GM12801 (cell line): Measurements from ENCODE around the gene GRAMD4.

Source experiments
- CTCF ChIP-seq: IDR thresholded peaks from one replicate; pipeline ENCODE4 v1.5.1; 2011; ENCODE audit warnings: control low read depth; ENCODE audit not compliant: insufficient read length; ENCODE audit errors: extremely low read depth

The GRAMD4 gene

GRCh38 chr22:46684706-46685105 lies 64.5 kb downstream of the GRAMD4 start:
- no peak for TF ChIP-seq CTCF

GRCh38 chr22:46686221-46687047 lies 66.2 kb downstream of the GRAMD4 start:
- TF ChIP-seq CTCF, result no peak

- TF ChIP-seq CTCF, result no peak
Observed at GRCh38 chr22:46687048-46687444, 66.9 kb downstream of the GRAMD4 start.

DNA sequence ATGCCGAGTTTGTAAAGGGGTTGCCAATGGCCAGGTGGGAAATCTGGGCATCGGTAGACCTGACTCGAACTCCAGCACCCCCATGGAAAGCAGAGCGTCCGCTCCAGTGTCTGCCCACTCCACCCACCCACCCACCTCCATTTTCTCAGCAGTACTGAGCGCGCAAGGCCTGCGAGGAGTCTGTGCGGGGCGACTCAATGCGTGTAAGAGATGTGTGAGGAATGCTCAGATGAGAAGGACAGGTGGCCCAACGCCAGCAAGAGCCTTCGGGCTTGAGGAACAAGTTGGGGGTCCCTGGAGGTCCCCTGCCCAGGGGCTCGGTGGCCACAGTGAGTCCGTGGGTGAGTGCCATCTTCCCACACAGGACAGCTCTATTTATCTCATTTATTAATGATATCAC lies 67.3 kb downstream of the GRAMD4 start:
- TF ChIP-seq CTCF, result no peak

- no peak for TF ChIP-seq CTCF
Observed at GRCh38 chr22:46688949-46689348, 68.8 kb downstream of the GRAMD4 start.

DNA sequence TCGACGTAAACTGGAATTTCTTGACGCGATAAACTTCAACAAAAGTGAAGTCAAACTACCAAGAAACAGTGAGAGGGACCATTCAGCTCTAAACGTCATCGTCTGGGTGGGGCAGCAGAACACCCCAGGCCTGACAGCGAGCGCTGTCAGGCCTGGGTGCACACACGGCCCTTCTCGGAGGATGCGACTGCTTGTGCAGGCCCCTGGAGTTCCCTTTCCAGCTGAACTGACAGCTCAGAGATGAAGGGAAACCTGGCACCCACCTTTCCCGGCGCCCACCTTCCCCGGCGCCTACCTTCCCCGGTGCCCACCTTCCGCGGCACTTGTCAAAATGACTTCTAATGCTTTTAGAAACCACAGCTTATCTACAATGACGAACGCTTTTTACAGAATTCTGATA lies 70.0 kb downstream of the GRAMD4 start:
- TF ChIP-seq CTCF, result no peak

GRCh38 chr22:46691571-46691970 lies 71.4 kb downstream of the GRAMD4 start:
- no peak for TF ChIP-seq CTCF
